Neuronal stem cell (in vitro differentiated cells): ENCODE data around the gene SPARC.

ENCODE experiments used
- DNase-seq: peaks from one replicate; pipeline ENCODE4 v3.0.0-alpha.2; 2013; ENCODE audit warnings: low spot score
- H2AFZ ChIP-seq: one replicate; pipeline ENCODE4 v1.6.1; 2013; ENCODE audit warnings: mild to moderate bottlenecking, low read length, inconsistent platforms
- H2AK5ac ChIP-seq: 2 replicates; pipeline ENCODE4 v1.6.1; 2013; ENCODE audit warnings: low read depth, mild to moderate bottlenecking, inconsistent platforms, low read length, moderate library complexity, mixed read lengths
- H2BK120ac ChIP-seq: 2 replicates; pipeline ENCODE4 v1.6.1; 2013; ENCODE audit warnings: low read depth, mild to moderate bottlenecking, inconsistent platforms, low read length, moderate library complexity, mixed read lengths
- H2BK12ac ChIP-seq: one replicate; pipeline ENCODE4 v1.6.1; 2013; ENCODE audit warnings: low read length, inconsistent platforms
- H2BK15ac ChIP-seq: 2 replicates; pipeline ENCODE4 v1.6.1; 2013; ENCODE audit warnings: mild to moderate bottlenecking, low read length, inconsistent platforms, mixed read lengths
- H2BK5ac ChIP-seq: one replicate; pipeline ENCODE4 v1.6.1; 2013; ENCODE audit warnings: inconsistent platforms, mild to moderate bottlenecking, low read length, moderate library complexity
- H3K14ac ChIP-seq: one replicate; pipeline ENCODE4 v1.6.1; 2013; ENCODE audit warnings: low read length, inconsistent platforms
- H3K18ac ChIP-seq: 2 replicates; pipeline ENCODE4 v1.6.1; 2013; ENCODE audit warnings: low read length, inconsistent platforms
- H3K23ac ChIP-seq: 2 replicates; pipeline ENCODE4 v1.6.1; 2013; ENCODE audit warnings: low read depth, mild to moderate bottlenecking, mixed read lengths, low read length, inconsistent platforms; ENCODE audit not compliant: poor library complexity
- H3K27ac ChIP-seq: replicated peaks from 3 replicates; pipeline ENCODE4 v1.5.1; 2013; ENCODE audit warnings: low read length, inconsistent platforms
- H3K27me3 ChIP-seq, 3 experiments: 2 replicates each; pipeline ENCODE4 v1.6.1; 2013; ENCODE audit warnings: low read length in 3 of 3, mild to moderate bottlenecking in 2 of 3, inconsistent platforms in 1 of 3, low read depth in 1 of 3, mixed read lengths in 1 of 3, moderate library complexity in 1 of 3; ENCODE audit not compliant: control insufficient read depth in 3 of 3, insufficient read depth in 3 of 3
- H3K36me3 ChIP-seq, 2 donors: replicated peaks in 1 of 2; 2 replicates each; pipeline ENCODE4 v1.6.1; 2013; ENCODE audit warnings: low read length in 2 of 2; ENCODE audit not compliant: control insufficient read depth in 2 of 2, insufficient read depth in 2 of 2
- H3K4ac ChIP-seq: 2 replicates; pipeline ENCODE4 v1.6.1; 2013; ENCODE audit warnings: inconsistent platforms, mild to moderate bottlenecking, low read length, moderate library complexity
- H3K4me1 ChIP-seq, 2 donors: 1 replicate in 1 of 2; 2 replicates in 1 of 2; pipeline ENCODE4 v1.6.1; 2013; ENCODE audit warnings: low read length in 2 of 2, low read depth in 1 of 2; ENCODE audit not compliant: control insufficient read depth in 2 of 2, insufficient read depth in 1 of 2
- H3K4me2 ChIP-seq: one replicate; pipeline ENCODE4 v1.6.1; 2013; ENCODE audit warnings: mild to moderate bottlenecking, low read length, inconsistent platforms; ENCODE audit not compliant: insufficient read depth, poor library complexity, severe bottlenecking
- H3K4me3 ChIP-seq, 2 donors: 2 replicates each; pipeline ENCODE4 v1.5.1; 2013; ENCODE audit warnings: low read length in 2 of 2, mild to moderate bottlenecking in 2 of 2, inconsistent platforms in 1 of 2, moderate library complexity in 1 of 2
- H3K79me1 ChIP-seq: one replicate; pipeline ENCODE4 v1.6.1; 2013; ENCODE audit warnings: low read depth, mild to moderate bottlenecking, inconsistent platforms, low read length, moderate library complexity
- H3K9ac ChIP-seq: one replicate; pipeline ENCODE4 v1.6.1; 2013; ENCODE audit warnings: mild to moderate bottlenecking, low read depth, low read length, inconsistent platforms; ENCODE audit not compliant: poor library complexity
- H3K9me3 ChIP-seq, 2 donors: replicated peaks in 1 of 2; 2 replicates each; pipeline versions ENCODE3 to v1.6.1; 2013; ENCODE audit warnings: low read length in 2 of 2, mild to moderate bottlenecking in 2 of 2, inconsistent platforms in 1 of 2, low read depth in 1 of 2, mixed read lengths in 1 of 2, moderate library complexity in 1 of 2; ENCODE audit not compliant: control insufficient read depth in 2 of 2, insufficient read depth in 1 of 2
- H4K8ac ChIP-seq: one replicate; pipeline ENCODE4 v1.6.1; 2013; ENCODE audit warnings: low read depth, mild to moderate bottlenecking, inconsistent platforms, low read length, moderate library complexity
- H4K91ac ChIP-seq: one replicate; pipeline ENCODE4 v1.6.1; 2013; ENCODE audit warnings: low read length, low read depth, mild to moderate bottlenecking, inconsistent platforms; ENCODE audit not compliant: poor library complexity
- WGBS, 2 donors: extraction: QIAGEN DNeasy Blood & Tissue Kit; methylation state at CpG; one replicate each; pipeline ENCODE4 v1.1.7; 2013; ENCODE audit warnings: missing lambda C conversion rate in 2 of 2, mixed read lengths in 1 of 2; ENCODE audit not compliant: insufficient read length in 2 of 2, insufficient replicate concordance in 1 of 2; ENCODE audit errors: extremely low coverage in 2 of 2; 5-methylcytosine and 5-hydroxymethylcytosine counted together

Gene SPARC

DNA sequence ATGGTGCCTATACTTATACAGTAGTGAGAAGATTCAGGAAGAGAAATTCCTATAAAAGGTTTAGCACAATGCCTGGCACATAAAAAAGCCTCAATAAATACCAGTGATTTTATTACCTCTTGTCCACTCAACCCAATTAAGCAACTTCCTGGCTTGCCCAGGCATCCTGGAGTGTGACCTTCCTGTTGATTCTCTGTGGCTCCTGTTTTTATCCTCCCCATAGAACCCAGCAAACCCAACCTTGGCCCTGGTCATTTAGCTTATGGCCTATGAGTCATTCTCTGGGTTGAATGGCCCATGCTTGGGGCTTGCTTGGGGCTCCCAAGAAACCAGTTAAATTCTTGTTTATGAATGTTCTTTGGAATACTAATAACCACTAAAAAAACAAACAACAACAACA, 21.4 kb upstream of the SPARC start:
- no peak for DNase-seq
- peaks cover 2 to 8% of the 10 kb centered on the region in 2 donors for H3K4me1 ChIP-seq
- H3K4me3 ChIP-seq = no peak overlapping the region
- no peak overlapping the region for H3K23ac ChIP-seq
- H2AK5ac ChIP-seq = no peak overlapping the region
- no peaks in the 10 kb centered on the region for H3K9me3 ChIP-seq
- no peak overlapping the region for H3K4me2 ChIP-seq
- no peak overlapping the region for H2BK120ac ChIP-seq
- no peak overlapping the region for H2AFZ ChIP-seq
- no peak overlapping the region for H3K27ac ChIP-seq
- no peak overlapping the region for H3K14ac ChIP-seq
- no peak overlapping the region for H4K8ac ChIP-seq
- no peaks in the 10 kb centered on the region for H3K27me3 ChIP-seq
- H3K79me1 ChIP-seq = no peaks in the 10 kb centered on the region
- H3K4ac ChIP-seq = no peak overlapping the region
- no peak overlapping the region for H4K91ac ChIP-seq
- no peak overlapping the region for H2BK12ac ChIP-seq
- no peak overlapping the region for H2BK15ac ChIP-seq
- H3K18ac ChIP-seq = no peak overlapping the region
- H2BK5ac ChIP-seq = no peak overlapping the region
- no peaks in the 10 kb centered on the region for H3K36me3 ChIP-seq
- no peak overlapping the region for H3K9ac ChIP-seq

GRCh38 chr5:151707567-151707966, 20.9 kb upstream of the SPARC start:
- no peak overlapping the region for H2AFZ ChIP-seq
- no peak overlapping the region for H4K91ac ChIP-seq
- no CpG with 5 or more reads among the region's 2 CpGs for WGBS, 2 donors
- H2BK15ac ChIP-seq = no peak overlapping the region
- no peak overlapping the region for H3K4me3 ChIP-seq
- no peak overlapping the region for H3K4me2 ChIP-seq
- H3K4ac ChIP-seq = no peak overlapping the region
- no peak for DNase-seq
- H2BK5ac ChIP-seq = no peak overlapping the region
- no peaks in the 10 kb centered on the region for H3K79me1 ChIP-seq
- no peaks in the 10 kb centered on the region for H3K27me3 ChIP-seq
- no peak overlapping the region for H3K27ac ChIP-seq
- no peak overlapping the region for H2BK12ac ChIP-seq
- H3K9me3 ChIP-seq = no peaks in the 10 kb centered on the region
- no peak overlapping the region for H3K18ac ChIP-seq
- no peak overlapping the region for H4K8ac ChIP-seq
- H3K36me3 ChIP-seq = no peaks in the 10 kb centered on the region
- no peak overlapping the region for H3K14ac ChIP-seq
- H3K4me1 ChIP-seq = peaks cover 2 to 8% of the 10 kb centered on the region in 2 donors
- H2AK5ac ChIP-seq = no peak overlapping the region
- H3K9ac ChIP-seq = no peak overlapping the region
- H3K23ac ChIP-seq = no peak overlapping the region
- H2BK120ac ChIP-seq = no peak overlapping the region

GRCh38 chr5:151706906-151707305, 20.2 kb upstream of the SPARC start:
- Histone ChIP-seq H2BK15ac (no peak overlapping the region), H3K4me1 (peaks cover 2 to 8% of the 10 kb centered on the region in 2 donors), H3K4ac (no peak overlapping the region), H3K79me1 (no peaks in the 10 kb centered on the region), H3K27ac (no peak overlapping the region), H4K91ac (no peak overlapping the region), H3K14ac (no peak overlapping the region), H2AFZ (no peak overlapping the region), H3K18ac (no peak overlapping the region), H3K27me3 (no peaks in the 10 kb centered on the region), H3K9me3 (no peaks in the 10 kb centered on the region), H3K36me3 (no peaks in the 10 kb centered on the region), H3K9ac (no peak overlapping the region), H2BK5ac (no peak overlapping the region), H2BK12ac (no peak overlapping the region), H3K23ac (no peak overlapping the region), H2BK120ac (no peak overlapping the region), H2AK5ac (no peak overlapping the region), H3K4me2 (no peak overlapping the region), H4K8ac (no peak overlapping the region), H3K4me3 (no peak overlapping the region)
- no peak for DNase-seq

DNA sequence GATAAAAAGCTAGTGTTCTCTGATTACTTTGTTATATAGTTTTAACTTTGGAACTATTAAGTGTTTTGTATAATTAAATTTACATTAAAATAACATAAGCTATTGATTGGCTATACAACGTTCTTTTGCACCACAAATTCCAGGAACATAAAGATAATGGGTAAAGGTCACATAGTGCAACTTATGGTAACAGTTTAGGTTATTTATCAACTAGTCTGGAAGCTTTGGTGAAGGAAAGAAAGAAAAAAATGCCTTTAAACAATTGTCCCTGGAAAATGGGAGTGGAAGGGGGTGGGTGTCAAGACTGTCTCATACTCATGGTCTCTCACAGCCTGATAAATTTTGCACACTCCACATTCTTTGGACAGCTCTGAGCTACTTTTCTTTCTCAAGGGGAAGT, 17.1 kb upstream of the SPARC start:
- no CpG with 5 or more reads among the region's 1 CpG for WGBS, 2 donors
- H3K4me3 ChIP-seq = no peak overlapping the region
- no peaks in the 10 kb centered on the region for H3K79me1 ChIP-seq
- H3K27ac ChIP-seq = no peak overlapping the region
- H2BK12ac ChIP-seq = no peak overlapping the region
- no peaks in the 10 kb centered on the region for H3K9me3 ChIP-seq
- H3K9ac ChIP-seq = no peak overlapping the region
- DNase-seq = no peak
- no peak overlapping the region for H3K18ac ChIP-seq
- no peak overlapping the region for H4K8ac ChIP-seq
- peaks cover 10 to 22% of the 10 kb centered on the region in 2 donors for H3K4me1 ChIP-seq
- H2AFZ ChIP-seq = peak overlapping the region; percentile 33
- no peak overlapping the region for H3K14ac ChIP-seq
- no peak overlapping the region for H4K91ac ChIP-seq
- H3K23ac ChIP-seq = no peak overlapping the region
- H3K4ac ChIP-seq = no peak overlapping the region
- no peaks in the 10 kb centered on the region for H3K27me3 ChIP-seq
- H2BK120ac ChIP-seq = no peak overlapping the region
- no peak overlapping the region for H2AK5ac ChIP-seq
- no peak overlapping the region for H3K4me2 ChIP-seq
- H2BK15ac ChIP-seq = no peak overlapping the region
- no peak overlapping the region for H2BK5ac ChIP-seq
- H3K36me3 ChIP-seq = no peaks in the 10 kb centered on the region
